GM18909 (cell line): ENCODE data around the gene NME3.

Experiments used
- ATAC-seq: cut with Tn5 transposase; IDR thresholded peaks from one replicate; pipeline ENCODE4 v1.9.1; 2021; ENCODE audit warnings: mild to moderate bottlenecking; ENCODE audit not compliant: unreplicated experiment, poor library complexity

NME3 gene

GRCh38 chr16:1770328-1771187 is 785 bp downstream of the NME3 start:
- no peak for ATAC-seq

- no peak for ATAC-seq
Measured at GRCh38 chr16:1769402-1770300, 1.7 kb downstream of the NME3 start.

GRCh38 chr16:1768767-1769401 is 2.5 kb downstream of the NME3 start:
- ATAC-seq = no peak

GRCh38 chr16:1768061-1768766 is 3.1 kb downstream of the NME3 start:
- ATAC-seq = no peak

- ATAC-seq = no peak
Measured at GRCh38 chr16:1767116-1767994, 4.0 kb downstream of the NME3 start.

- no peak for ATAC-seq
Measured at GRCh38 chr16:1766701-1767100, 4.6 kb downstream of the NME3 start.

- no peak for ATAC-seq
Measured at GRCh38 chr16:1766231-1766630, 5.1 kb downstream of the NME3 start.

GRCh38 chr16:1765826-1766225 is 5.5 kb downstream of the NME3 start:
- no peak for ATAC-seq

GRCh38 chr16:1764971-1765370 is 6.4 kb downstream of the NME3 start:
- ATAC-seq = no peak

GRCh38 chr16:1763521-1764511 is 7.5 kb downstream of the NME3 start:
- no peak for ATAC-seq

GRCh38 chr16:1762879-1763520 is 8.3 kb downstream of the NME3 start:
- ATAC-seq = no peak

- ATAC-seq = no peak
Measured at GRCh38 chr16:1762196-1762878, 9.0 kb downstream of the NME3 start.

- ATAC-seq = no peak
Measured at GRCh38 chr16:1761751-1762150, 9.6 kb downstream of the NME3 start.

GRCh38 chr16:1760911-1761310 is 10.4 kb downstream of the NME3 start:
- no peak for ATAC-seq

GRCh38 chr16:1759511-1759910 is 11.8 kb downstream of the NME3 start:
- no peak for ATAC-seq

- ATAC-seq = no peak
Measured at GRCh38 chr16:1758923-1759322, 12.4 kb downstream of the NME3 start.
